ENCODE measurements around the gene SPART.
A peak's percentile ranks its signal among the peaks of the same experiment; 100 is the strongest.
"Not testable (repeated sequence)": the region's sequence is repeated elsewhere in the genome, so short reads cannot be mapped to it uniquely, and the experiment has no call there.

Gene SPART

GRCh38 chr13:36313047-36313969 is 32.9 kb downstream of the SPART start:
- no peak for DNase-seq (ENCODE audit: low read depth in 2 of 2)

- no peak for DNase-seq (ENCODE audit: low read depth in 2 of 2)
Observed at GRCh38 chr13:36310417-36311108, 35.6 kb downstream of the SPART start.

GRCh38 chr13:36302289-36302688 is 43.9 kb downstream of the SPART start:
- DNase-seq (ENCODE audit: low read depth in 2 of 2) = no peak

GRCh38 chr13:36299469-36299868 is 46.7 kb downstream of the SPART start:
- DNase-seq (ENCODE audit: low read depth in 2 of 2) = not testable (repeated sequence)

- no peak for DNase-seq (ENCODE audit: low read depth in 2 of 2)
Observed at GRCh38 chr13:36298535-36299068, 47.6 kb downstream of the SPART start.

GRCh38 chr13:36297366-36298338 is 48.5 kb downstream of the SPART start, which contains the start of gene CCDC169:
Gene CCDC169 (minus strand): TSS chr13:36297814. CDS start chr13:36297719, 95 bp downstream.
- peak; percentile 35 to 41 for DNase-seq (ENCODE audit: low read depth in 2 of 2)

GRCh38 chr13:36294096-36294495 is 52.1 kb downstream of the SPART start:
- no peak for DNase-seq (ENCODE audit: low read depth in 2 of 2)

- DNase-seq (ENCODE audit: low read depth in 2 of 2) = no peak
Observed at GRCh38 chr13:36293497-36293896, 52.7 kb downstream of the SPART start.

GRCh38 chr13:36288794-36289391 is 57.3 kb downstream of the SPART start:
- DNase-seq (ENCODE audit: low read depth in 2 of 2) = no peak

GRCh38 chr13:36286006-36286405 is 60.2 kb downstream of the SPART start:
- DNase-seq (ENCODE audit: low read depth in 2 of 2) = no peak

GRCh38 chr13:36282821-36283432 is 63.3 kb downstream of the SPART start:
- no peak for DNase-seq (ENCODE audit: low read depth in 2 of 2)

GRCh38 chr13:36275190-36276002 is 70.8 kb downstream of the SPART start:
- no peak for DNase-seq (ENCODE audit: low read depth in 2 of 2)

GRCh38 chr13:36273431-36273830 is 72.8 kb downstream of the SPART start:
- no peak for DNase-seq (ENCODE audit: low read depth in 2 of 2)

GRCh38 chr13:36261976-36262375 is 84.2 kb downstream of the SPART start:
- no peak for DNase-seq (ENCODE audit: low read depth in 2 of 2)

- DNase-seq (ENCODE audit: low read depth in 2 of 2) = no peak
Observed at GRCh38 chr13:36261011-36261410, 85.2 kb downstream of the SPART start.

GRCh38 chr13:36259361-36260137 is 86.6 kb downstream of the SPART start:
- no peak for DNase-seq (ENCODE audit: low read depth in 2 of 2)

GRCh38 chr13:36258831-36259230 is 87.4 kb downstream of the SPART start:
- no peak for DNase-seq (ENCODE audit: low read depth in 2 of 2)

All from stimulated activated CD4-positive, alpha-beta T cell treated with anti-CD3 and anti-CD28 coated beads, Interleukin-1b, Interleukin-23, amount 100 ng/mL, for 4 hours (primary cell).